HUES6 (cell line): ENCODE measurements around the gene SDK2.
A peak's percentile ranks its signal among the peaks of the same experiment; 100 is the strongest.

Experiments used
- H3K27ac ChIP-seq: 2 replicates; pipeline ENCODE4 v1.7.0; 2013; ENCODE audit warnings: low read depth, mild to moderate bottlenecking, low read length, inconsistent platforms
- H3K27me3 ChIP-seq: 2 replicates; pipeline ENCODE4 v1.6.1; 2013; ENCODE audit warnings: low read length; ENCODE audit not compliant: control insufficient read depth, insufficient read depth
- H3K36me3 ChIP-seq: 2 replicates; pipeline ENCODE4 v1.6.1; 2013; ENCODE audit warnings: low read length; ENCODE audit not compliant: control insufficient read depth, insufficient read depth
- H3K4me1 ChIP-seq: 2 replicates; pipeline ENCODE4 v1.6.1; 2013; ENCODE audit warnings: low read length; ENCODE audit not compliant: control insufficient read depth, insufficient read depth
- H3K4me3 ChIP-seq: 2 replicates; pipeline ENCODE4 v1.5.1; 2013; ENCODE audit warnings: low read depth, low read length
- H3K9ac ChIP-seq: one replicate; pipeline ENCODE4 v1.6.1; 2013; ENCODE audit warnings: mild to moderate bottlenecking, low read length
- H3K9me3 ChIP-seq: 2 replicates; pipeline ENCODE4 v1.6.1; 2013; ENCODE audit warnings: low read depth, low read length; ENCODE audit not compliant: control insufficient read depth, insufficient read depth

The SDK2 gene

DNA sequence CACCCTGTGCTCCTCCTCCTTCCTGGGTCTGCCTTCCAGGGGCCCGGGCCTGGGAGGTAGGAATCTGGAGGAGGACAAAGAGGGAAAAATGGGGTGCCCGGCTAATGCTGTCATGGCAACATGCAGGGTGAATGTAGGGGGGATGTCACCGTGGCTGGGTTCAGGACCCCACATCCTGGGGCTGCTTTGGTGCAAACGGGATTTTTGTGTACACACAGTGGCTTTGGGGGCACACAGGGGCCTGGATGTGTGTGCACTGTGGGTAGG, 295.5 kb downstream of the SDK2 start:
- Histone ChIP-seq H3K27ac (no peak overlapping the region), H3K4me1 (peaks cover 36% of the 10 kb centered on the region)

DNA sequence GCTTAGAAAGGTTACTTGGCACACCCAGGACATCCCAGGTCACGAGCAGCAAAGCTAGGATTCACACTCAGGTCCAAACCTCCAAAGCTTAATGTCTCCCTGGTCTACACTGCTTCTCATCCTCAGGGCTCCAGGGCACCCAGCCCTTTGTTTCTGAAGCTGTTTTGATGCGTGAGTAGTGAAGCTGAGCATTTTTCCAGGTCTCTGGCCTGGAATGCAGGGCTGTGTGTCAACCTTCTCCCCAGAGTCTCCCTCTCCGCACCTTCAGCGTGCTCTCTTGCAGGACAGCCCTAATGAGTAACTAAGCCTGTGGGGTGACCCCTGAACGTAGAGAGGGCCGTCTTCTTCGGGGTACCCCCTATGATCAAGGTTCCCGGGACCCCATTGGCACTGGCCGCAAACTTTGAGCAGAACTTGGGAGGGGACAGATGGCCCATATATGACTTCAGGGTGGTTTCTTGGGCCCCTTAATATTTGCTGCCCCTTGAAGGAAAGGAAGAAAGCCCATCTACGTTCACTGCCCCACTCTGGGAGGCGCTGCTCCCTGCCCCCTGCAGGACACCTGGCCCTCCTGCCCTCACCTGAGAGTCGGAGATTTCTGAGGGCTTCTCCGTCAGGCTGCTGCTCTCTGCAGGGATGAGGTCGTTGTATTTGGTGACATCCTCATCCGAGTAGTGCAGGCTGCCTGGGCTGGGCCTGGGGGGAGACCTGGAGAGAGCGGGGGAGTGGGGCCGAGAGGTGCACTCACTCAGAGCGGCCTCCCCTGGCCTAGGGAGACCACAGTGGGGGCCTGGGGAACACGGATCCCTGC, 296.0 kb downstream of the SDK2 start:
- Histone ChIP-seq H3K27me3 (no peaks in the 10 kb centered on the region), H3K4me1 (peaks cover 41% of the 10 kb centered on the region), H3K9ac (peak overlapping the region; percentile 35), H3K36me3 (no peaks in the 10 kb centered on the region), H3K4me3 (no peak overlapping the region), H3K27ac (no peak overlapping the region), H3K9me3 (no peaks in the 10 kb centered on the region; the same call in 1 of the 2 replicates)

More for the DNA sequence above, 295.5 kb downstream of the SDK2 start:
- Histone ChIP-seq H3K9me3 (no peaks in the 10 kb centered on the region; the same call in 1 of the 2 replicates), H3K36me3 (no peaks in the 10 kb centered on the region), H3K9ac (peak overlapping the region; percentile 35), H3K4me3 (no peak overlapping the region), H3K27me3 (no peaks in the 10 kb centered on the region)

GRCh38 chr17:73347351-73347750, 296.9 kb downstream of the SDK2 start:
- H3K9ac ChIP-seq, result no peak overlapping the region
- peaks cover 48% of the 10 kb centered on the region for H3K4me1 ChIP-seq
- no peak overlapping the region for H3K27ac ChIP-seq
- no peaks in the 10 kb centered on the region; the same call in 1 of the 2 replicates for H3K9me3 ChIP-seq
- no peaks in the 10 kb centered on the region for H3K27me3 ChIP-seq
- no peaks in the 10 kb centered on the region for H3K36me3 ChIP-seq
- H3K4me3 ChIP-seq, result no peak overlapping the region

DNA sequence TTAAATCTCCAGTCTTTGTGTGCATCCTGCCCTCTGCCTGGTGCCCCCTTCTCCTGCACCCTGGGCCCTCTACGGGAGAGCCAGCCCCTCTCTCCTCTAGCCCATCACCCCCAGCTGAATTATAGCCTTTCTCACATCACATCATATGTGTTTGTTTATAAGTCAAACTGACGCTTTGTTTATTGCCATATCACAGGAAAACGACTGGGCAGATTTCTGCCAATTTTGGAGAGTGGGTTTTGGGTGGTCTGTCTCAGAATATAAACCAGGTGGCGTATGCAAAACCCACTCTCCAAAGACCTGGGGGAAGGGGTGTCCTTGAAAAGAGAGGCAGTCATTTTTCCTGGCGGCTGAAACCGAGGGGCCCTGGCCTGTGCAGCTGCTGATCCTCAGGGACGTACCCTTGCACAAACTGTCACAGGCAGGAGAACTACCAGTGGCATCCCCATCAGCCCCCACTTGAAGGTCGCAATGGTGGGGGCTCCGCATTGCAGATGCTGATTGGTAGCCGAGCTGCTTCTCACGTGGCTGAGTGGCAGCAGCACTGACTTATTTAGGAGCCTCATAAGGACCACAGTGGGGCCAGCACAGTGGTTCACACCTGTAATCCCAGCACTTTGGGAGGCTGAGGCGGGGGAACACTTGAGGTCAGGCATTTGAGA, 297.6 kb downstream of the SDK2 start:
- no peaks in the 10 kb centered on the region for H3K36me3 ChIP-seq
- no peaks in the 10 kb centered on the region for H3K27me3 ChIP-seq

DNA sequence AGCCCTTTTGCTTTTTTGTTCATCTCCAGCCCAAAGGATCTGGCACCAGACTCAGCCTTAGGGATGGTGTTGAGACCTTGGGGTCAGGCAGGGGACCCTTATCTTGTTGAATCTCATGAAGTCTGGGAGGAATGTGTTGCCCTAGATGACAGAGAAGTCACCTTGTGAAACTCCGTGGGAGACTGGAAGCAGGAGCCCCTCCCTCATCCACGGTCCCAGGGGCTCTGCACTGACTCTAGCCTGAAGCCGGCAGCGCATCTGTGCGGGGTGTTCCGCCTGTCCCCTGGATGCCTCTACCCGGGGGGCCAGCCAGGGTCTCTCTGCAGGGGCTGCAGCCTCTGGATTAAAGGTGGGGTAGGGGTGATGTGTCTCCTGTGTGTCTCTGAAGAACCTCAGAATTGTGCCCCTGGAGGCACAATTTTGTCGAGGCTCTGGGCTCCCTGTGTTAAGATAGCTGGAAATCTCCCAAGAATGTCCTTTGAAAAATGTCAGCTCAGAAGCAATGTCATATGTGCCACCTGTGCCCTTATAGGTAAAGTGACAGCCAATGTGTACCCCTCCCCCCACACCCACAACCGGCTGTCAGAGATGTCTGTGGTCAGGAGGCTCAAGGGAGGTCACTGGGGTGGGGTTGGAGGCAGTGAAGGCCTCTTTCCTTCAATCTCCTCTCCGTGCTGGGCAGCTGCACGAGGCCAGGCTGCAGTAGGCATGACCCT, 300.3 kb downstream of the SDK2 start:
- H3K9me3 ChIP-seq, result no peaks in the 10 kb centered on the region
- peak overlapping the region; percentile 37; the same call in 1 of the 2 replicates for H3K4me3 ChIP-seq
- peaks cover 53% of the 10 kb centered on the region for H3K4me1 ChIP-seq
- H3K27ac ChIP-seq, result peak overlapping the region; percentile 72; the same call in 1 of the 2 replicates
- no peaks in the 10 kb centered on the region for H3K27me3 ChIP-seq
- no peaks in the 10 kb centered on the region for H3K36me3 ChIP-seq
- H3K9ac ChIP-seq, result peak overlapping the region; percentile 82

More for the DNA sequence above, 297.6 kb downstream of the SDK2 start:
- no peaks in the 10 kb centered on the region; the same call in 1 of the 2 replicates for H3K9me3 ChIP-seq
- no peak overlapping the region for H3K27ac ChIP-seq
- no peak overlapping the region for H3K4me3 ChIP-seq
- H3K9ac ChIP-seq, result no peak overlapping the region
- peaks cover 54% of the 10 kb centered on the region for H3K4me1 ChIP-seq

DNA sequence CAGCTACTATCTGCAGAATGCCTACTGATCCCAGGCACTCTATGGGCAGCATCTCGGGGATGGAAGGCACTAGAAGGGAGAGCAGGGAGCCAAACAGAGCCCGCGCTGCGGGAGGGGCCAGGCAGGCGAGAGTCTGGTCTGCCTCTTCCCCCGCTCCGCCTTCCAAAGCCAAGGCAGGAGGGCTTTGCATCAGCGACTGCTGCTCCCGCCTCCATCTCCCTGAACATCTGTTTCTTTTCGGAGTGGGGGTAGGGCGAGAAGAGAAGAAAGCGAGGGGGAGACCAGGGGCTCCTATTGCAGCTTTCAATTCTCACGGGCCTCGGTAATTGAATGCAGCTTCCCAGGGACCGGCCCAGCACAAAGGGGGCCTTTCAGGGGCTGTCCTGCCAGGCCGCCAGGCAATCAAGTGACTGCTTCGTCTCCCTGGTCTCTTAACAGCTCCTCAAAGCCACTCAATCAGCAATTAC, 301.0 kb downstream of the SDK2 start:
- H3K27ac ChIP-seq, result peak overlapping the region; percentile 72
- H3K27me3 ChIP-seq, result no peaks in the 10 kb centered on the region
- H3K4me3 ChIP-seq, result peak overlapping the region; percentile 37
- H3K36me3 ChIP-seq, result no peaks in the 10 kb centered on the region
- peaks cover 47% of the 10 kb centered on the region for H3K4me1 ChIP-seq
- H3K9me3 ChIP-seq, result no peaks in the 10 kb centered on the region
- peak overlapping the region; percentile 82 for H3K9ac ChIP-seq

DNA sequence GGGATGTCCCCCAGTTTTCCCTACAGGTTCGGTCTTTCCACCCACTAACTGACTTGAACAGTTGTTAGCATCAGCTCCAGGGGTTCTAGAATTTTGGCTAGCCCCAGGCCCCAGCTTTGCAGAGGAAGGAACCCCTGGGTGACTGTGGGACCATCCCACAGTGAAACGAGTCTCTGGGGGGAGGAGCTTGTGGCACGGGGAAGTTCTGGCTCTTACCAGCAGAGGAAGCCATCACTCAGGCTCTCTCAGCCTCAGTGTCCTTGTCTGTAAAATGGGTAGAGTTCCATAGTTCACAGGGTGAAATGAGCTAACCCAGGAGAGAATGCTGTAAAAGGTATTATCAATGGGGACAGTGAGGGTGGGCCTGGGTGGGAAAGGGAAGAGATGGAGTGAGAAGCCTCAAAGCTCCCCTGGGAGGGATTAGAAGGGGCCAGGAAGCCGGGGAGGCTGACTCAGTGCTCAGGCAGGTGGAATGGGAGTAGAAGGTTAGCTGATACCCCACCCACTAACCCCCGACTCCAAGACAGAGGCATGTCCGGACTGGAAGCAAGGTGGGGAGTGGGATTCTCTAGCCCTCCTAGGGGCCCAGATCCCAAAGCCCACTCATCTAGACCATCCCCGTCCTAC, 301.6 kb downstream of the SDK2 start:
- Histone ChIP-seq H3K9me3 (no peaks in the 10 kb centered on the region), H3K36me3 (no peaks in the 10 kb centered on the region), H3K9ac (peak overlapping the region; percentile 82), H3K27ac (peak overlapping the region; percentile 72), H3K27me3 (no peaks in the 10 kb centered on the region), H3K4me1 (peaks cover 45% of the 10 kb centered on the region), H3K4me3 (peak overlapping the region; percentile 37)

- H3K4me3 ChIP-seq, result peak overlapping the region; percentile 6
- peak overlapping the region; percentile 32 for H3K27ac ChIP-seq
- H3K9ac ChIP-seq, result peak overlapping the region; percentile 71
- H3K4me1 ChIP-seq, result peaks cover 46% of the 10 kb centered on the region
- H3K36me3 ChIP-seq, result no peaks in the 10 kb centered on the region
- no peaks in the 10 kb centered on the region for H3K27me3 ChIP-seq
- no peaks in the 10 kb centered on the region for H3K9me3 ChIP-seq
Measured at GRCh38 chr17:73342050-73342522, 302.2 kb downstream of the SDK2 start.

GRCh38 chr17:73341350-73342049, 302.7 kb downstream of the SDK2 start:
- H3K4me3 ChIP-seq, result no peak overlapping the region
- peaks cover 48% of the 10 kb centered on the region for H3K4me1 ChIP-seq
- peak overlapping the region; percentile 5 for H3K9ac ChIP-seq
- H3K27ac ChIP-seq, result no peak overlapping the region
- H3K9me3 ChIP-seq, result no peaks in the 10 kb centered on the region
- no peaks in the 10 kb centered on the region for H3K27me3 ChIP-seq
- H3K36me3 ChIP-seq, result no peaks in the 10 kb centered on the region

- Histone ChIP-seq H3K9ac (no peak overlapping the region), H3K27ac (no peak overlapping the region), H3K4me3 (no peak overlapping the region), H3K4me1 (peaks cover 48% of the 10 kb centered on the region), H3K27me3 (no peaks in the 10 kb centered on the region), H3K36me3 (no peaks in the 10 kb centered on the region), H3K9me3 (no peaks in the 10 kb centered on the region)
Measured at GRCh38 chr17:73340093-73340596, 304.1 kb downstream of the SDK2 start.
